Muscle layer of duodenum (tissue), 2 donors: Measurements from ENCODE around the gene MYO1D.

Experiments used
- H3K27ac ChIP-seq: one replicate; pipeline ENCODE4 v1.7.0; 2013; ENCODE audit warnings: mild to moderate bottlenecking, low read length
- H3K27me3 ChIP-seq: one replicate; pipeline ENCODE4 v1.7.0; 2013; ENCODE audit warnings: low read depth, mild to moderate bottlenecking, control low read depth, low read length
- H3K36me3 ChIP-seq, 2 donors: one replicate each; pipeline ENCODE4 v1.7.0; 2013; ENCODE audit warnings: low read length in 2 of 2, control low read depth in 1 of 2, mild to moderate bottlenecking in 1 of 2; ENCODE audit not compliant: insufficient read depth in 2 of 2, control insufficient read depth in 1 of 2
- H3K4me1 ChIP-seq, 2 donors: one replicate each; pipeline ENCODE4 v1.7.0; 2013; ENCODE audit warnings: low read length in 2 of 2, mild to moderate bottlenecking in 2 of 2, control low read depth in 1 of 2, moderate library complexity in 1 of 2; ENCODE audit not compliant: insufficient read depth in 2 of 2, control insufficient read depth in 1 of 2
- H3K4me3 ChIP-seq, 2 donors: one replicate each; pipeline ENCODE4 v1.7.0; 2013; ENCODE audit warnings: low read length in 2 of 2, low read depth in 1 of 2, mild to moderate bottlenecking in 1 of 2
- H3K9me3 ChIP-seq, 2 donors: one replicate each; pipeline ENCODE4 v1.7.0; 2013; ENCODE audit warnings: low read length in 2 of 2, control low read depth in 1 of 2, mild to moderate bottlenecking in 1 of 2; ENCODE audit not compliant: control insufficient read depth in 1 of 2
- donor health status: healthy.

Gene MYO1D

GRCh38 chr17:32590974-32591373, 285.9 kb downstream of the MYO1D start:
- Histone ChIP-seq H3K9me3 (no peaks in the 10 kb centered on the region), H3K27ac (no peak overlapping the region), H3K4me3 (no peak overlapping the region), H3K4me1 (no peaks in the 10 kb centered on the region), H3K36me3 (no peaks in the 10 kb centered on the region), H3K27me3 (no peaks in the 10 kb centered on the region)

- Histone ChIP-seq H3K9me3 (no peaks in the 10 kb centered on the region), H3K27ac (no peak overlapping the region), H3K4me3 (no peak overlapping the region), H3K27me3 (no peaks in the 10 kb centered on the region), H3K36me3 (no peaks in the 10 kb centered on the region), H3K4me1 (no peaks in the 10 kb centered on the region)
Observed at GRCh38 chr17:32588982-32589381, 287.9 kb downstream of the MYO1D start.

- Histone ChIP-seq H3K36me3 (no peaks in the 10 kb centered on the region), H3K27me3 (no peaks in the 10 kb centered on the region), H3K9me3 (peaks cover 0 to 2% of the 10 kb centered on the region in 2 donors), H3K27ac (no peak overlapping the region), H3K4me3 (no peak overlapping the region), H3K4me1 (no peaks in the 10 kb centered on the region)
Observed at GRCh38 chr17:32588135-32588534, 288.8 kb downstream of the MYO1D start.

- peaks cover 0 to 7% of the 10 kb centered on the region in 2 donors for H3K9me3 ChIP-seq
- H3K36me3 ChIP-seq: no peaks in the 10 kb centered on the region
- H3K27me3 ChIP-seq: no peaks in the 10 kb centered on the region
- H3K27ac ChIP-seq: no peak overlapping the region
- no peaks in the 10 kb centered on the region for H3K4me1 ChIP-seq
- no peak overlapping the region for H3K4me3 ChIP-seq
Observed at GRCh38 chr17:32586666-32587065, 290.3 kb downstream of the MYO1D start.

GRCh38 chr17:32584792-32585191, 292.1 kb downstream of the MYO1D start:
- H3K4me3 ChIP-seq: no peak overlapping the region
- no peak overlapping the region for H3K27ac ChIP-seq
- no peaks in the 10 kb centered on the region for H3K27me3 ChIP-seq
- H3K9me3 ChIP-seq: peaks cover 0 to 13% of the 10 kb centered on the region in 2 donors
- H3K4me1 ChIP-seq: no peaks in the 10 kb centered on the region
- H3K36me3 ChIP-seq: no peaks in the 10 kb centered on the region

GRCh38 chr17:32583053-32583452, 293.9 kb downstream of the MYO1D start:
- no peaks in the 10 kb centered on the region for H3K27me3 ChIP-seq
- H3K36me3 ChIP-seq: no peaks in the 10 kb centered on the region
- H3K4me3 ChIP-seq: no peak overlapping the region
- H3K4me1 ChIP-seq: no peaks in the 10 kb centered on the region
- no peak overlapping the region for H3K27ac ChIP-seq
- H3K9me3 ChIP-seq: peaks cover 0 to 13% of the 10 kb centered on the region in 2 donors

- Histone ChIP-seq H3K27ac (no peak overlapping the region), H3K36me3 (no peaks in the 10 kb centered on the region), H3K9me3 (peaks cover 0 to 4% of the 10 kb centered on the region in 2 donors), H3K4me1 (no peaks in the 10 kb centered on the region), H3K27me3 (no peaks in the 10 kb centered on the region), H3K4me3 (no peak overlapping the region)
Observed at GRCh38 chr17:32575852-32576251, 301.1 kb downstream of the MYO1D start.

GRCh38 chr17:32570081-32570396, 306.9 kb downstream of the MYO1D start:
- Histone ChIP-seq H3K27ac (no peak overlapping the region), H3K4me1 (no peaks in the 10 kb centered on the region), H3K9me3 (no peaks in the 10 kb centered on the region), H3K36me3 (no peaks in the 10 kb centered on the region), H3K4me3 (no peak overlapping the region), H3K27me3 (no peaks in the 10 kb centered on the region)

GRCh38 chr17:32569171-32570080, 307.5 kb downstream of the MYO1D start:
- H3K27ac ChIP-seq: no peak overlapping the region
- H3K36me3 ChIP-seq: no peaks in the 10 kb centered on the region
- H3K9me3 ChIP-seq: no peaks in the 10 kb centered on the region
- no peaks in the 10 kb centered on the region for H3K27me3 ChIP-seq
- no peak overlapping the region for H3K4me3 ChIP-seq
- no peaks in the 10 kb centered on the region for H3K4me1 ChIP-seq

- Histone ChIP-seq H3K4me1 (no peaks in the 10 kb centered on the region), H3K36me3 (no peaks in the 10 kb centered on the region), H3K27me3 (no peaks in the 10 kb centered on the region), H3K4me3 (no peak overlapping the region), H3K9me3 (no peaks in the 10 kb centered on the region), H3K27ac (no peak overlapping the region)
Observed at GRCh38 chr17:32568705-32569104, 308.2 kb downstream of the MYO1D start.

GRCh38 chr17:32567511-32567910, 309.4 kb downstream of the MYO1D start:
- no peaks in the 10 kb centered on the region for H3K36me3 ChIP-seq
- H3K4me1 ChIP-seq: no peaks in the 10 kb centered on the region
- H3K9me3 ChIP-seq: no peaks in the 10 kb centered on the region
- H3K4me3 ChIP-seq: no peak overlapping the region
- H3K27me3 ChIP-seq: no peaks in the 10 kb centered on the region
- H3K27ac ChIP-seq: no peak overlapping the region

GRCh38 chr17:32567086-32567485, 309.8 kb downstream of the MYO1D start:
- H3K4me3 ChIP-seq: no peak overlapping the region
- no peaks in the 10 kb centered on the region for H3K4me1 ChIP-seq
- no peaks in the 10 kb centered on the region for H3K36me3 ChIP-seq
- no peak overlapping the region for H3K27ac ChIP-seq
- no peaks in the 10 kb centered on the region for H3K27me3 ChIP-seq
- no peaks in the 10 kb centered on the region for H3K9me3 ChIP-seq
